ENCODE data around the gene EML5.

Gene EML5

DNA sequence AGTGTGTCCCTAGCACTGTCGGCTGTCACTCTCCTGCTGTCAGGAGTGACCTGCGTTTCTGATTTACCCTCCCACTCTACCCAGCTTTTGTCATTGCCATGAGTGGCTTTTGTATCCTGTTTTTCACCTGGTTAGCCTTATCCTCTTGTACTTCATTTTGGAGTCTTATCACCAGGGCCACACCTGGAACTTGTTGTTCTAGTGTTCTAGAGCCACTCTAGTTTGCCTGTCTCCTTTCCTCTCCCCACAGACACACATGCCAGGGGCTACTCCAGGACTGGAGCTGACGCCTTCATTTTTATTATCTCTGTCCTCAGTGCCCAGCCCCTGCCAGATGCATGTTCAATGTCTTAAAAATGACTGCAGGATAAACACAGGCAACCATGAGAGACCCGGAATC, 195.7 kb downstream of the EML5 start:
- no peaks in the 10 kb centered on the region for H3F3A ChIP-seq (ENCODE audit: insufficient read depth)
- H3K27ac ChIP-seq (ENCODE audit: low read depth, low read length): no peak overlapping the region
- H3K36me3 ChIP-seq (ENCODE audit: low read length): peaks cover 4% of the 10 kb centered on the region; the same call in 1 of the 2 replicates
- H3K79me2 ChIP-seq (ENCODE audit: insufficient read depth, low read length): no peaks in the 10 kb centered on the region
- no peak overlapping the region for H2AFZ ChIP-seq (ENCODE audit: low read depth, low read length, severe bottlenecking)
- no peak overlapping the region for H3K4me2 ChIP-seq (ENCODE audit: low read depth, low read length, poor library complexity, severe bottlenecking)
- no peak overlapping the region for H3K4me3 ChIP-seq (ENCODE audit: insufficient read depth, low read length, poor library complexity, severe bottlenecking)
- no peaks in the 10 kb centered on the region for H3K9me2 ChIP-seq (replicated peaks; ENCODE audit: insufficient read depth, low read length)
- H3K9me3 ChIP-seq (ENCODE audit: insufficient read depth, low read length): no peaks in the 10 kb centered on the region
- TF ChIP-seq, protein P1, sequence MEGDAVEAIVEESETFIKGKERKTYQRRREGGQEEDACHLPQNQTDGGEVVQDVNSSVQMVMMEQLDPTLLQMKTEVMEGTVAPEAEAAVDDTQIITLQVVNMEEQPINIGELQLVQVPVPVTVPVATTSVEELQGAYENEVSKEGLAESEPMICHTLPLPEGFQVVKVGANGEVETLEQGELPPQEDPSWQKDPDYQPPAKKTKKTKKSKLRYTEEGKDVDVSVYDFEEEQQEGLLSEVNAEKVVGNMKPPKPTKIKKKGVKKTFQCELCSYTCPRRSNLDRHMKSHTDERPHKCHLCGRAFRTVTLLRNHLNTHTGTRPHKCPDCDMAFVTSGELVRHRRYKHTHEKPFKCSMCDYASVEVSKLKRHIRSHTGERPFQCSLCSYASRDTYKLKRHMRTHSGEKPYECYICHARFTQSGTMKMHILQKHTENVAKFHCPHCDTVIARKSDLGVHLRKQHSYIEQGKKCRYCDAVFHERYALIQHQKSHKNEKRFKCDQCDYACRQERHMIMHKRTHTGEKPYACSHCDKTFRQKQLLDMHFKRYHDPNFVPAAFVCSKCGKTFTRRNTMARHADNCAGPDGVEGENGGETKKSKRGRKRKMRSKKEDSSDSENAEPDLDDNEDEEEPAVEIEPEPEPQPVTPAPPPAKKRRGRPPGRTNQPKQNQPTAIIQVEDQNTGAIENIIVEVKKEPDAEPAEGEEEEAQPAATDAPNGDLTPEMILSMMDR (IDR thresholded peaks at IDR 0.05; ENCODE audit: insufficient read depth, low read length, poor library complexity, severe bottlenecking): no peak
- no peak for TF ChIP-seq EZH2phosphoT487 (conservative IDR thresholded peaks at IDR 0.05; ENCODE audit: low read length)
- H3K27me3 ChIP-seq (ENCODE audit: low read length): no peaks in the 10 kb centered on the region
- no peaks in the 10 kb centered on the region for H4K20me1 ChIP-seq (ENCODE audit: low read depth, low read length)
- no peak overlapping the region for H3K9ac ChIP-seq (ENCODE audit: low read length)

DNA sequence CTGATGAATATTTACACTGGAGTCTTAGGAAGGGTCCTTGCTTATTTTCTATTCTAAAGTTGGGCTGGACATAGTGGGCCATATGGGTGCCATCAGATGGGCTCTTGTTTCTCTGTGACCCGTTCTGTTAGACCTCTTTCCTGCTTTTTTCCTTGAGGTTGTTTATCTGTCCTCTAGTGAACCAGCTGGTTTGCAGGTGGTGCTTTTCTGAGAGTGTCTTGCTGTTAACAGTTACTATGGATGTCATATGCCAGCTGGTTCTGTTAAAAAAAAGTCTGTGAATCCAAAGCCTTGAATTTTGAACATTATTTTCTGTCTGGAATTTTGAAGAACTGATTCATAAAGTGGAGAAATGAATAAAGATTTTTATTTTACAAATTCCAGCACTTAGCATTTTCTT, 200.7 kb downstream of the EML5 start:
- H3K4me3 ChIP-seq (ENCODE audit: insufficient read depth, low read length, poor library complexity, severe bottlenecking): no peak overlapping the region
- H3K9ac ChIP-seq (ENCODE audit: low read length): no peak overlapping the region
- H3K27ac ChIP-seq (ENCODE audit: low read depth, low read length): no peak overlapping the region
- H3K4me2 ChIP-seq (ENCODE audit: low read depth, low read length, poor library complexity, severe bottlenecking): no peak overlapping the region
- H3K9me2 ChIP-seq (replicated peaks; ENCODE audit: insufficient read depth, low read length): no peaks in the 10 kb centered on the region
- H3K79me2 ChIP-seq (ENCODE audit: insufficient read depth, low read length): no peaks in the 10 kb centered on the region
- no peak for TF ChIP-seq EZH2phosphoT487 (conservative IDR thresholded peaks at IDR 0.05; ENCODE audit: low read length)
- TF ChIP-seq, protein P1 (IDR thresholded peaks at IDR 0.05; ENCODE audit: insufficient read depth, low read length, poor library complexity, severe bottlenecking): no peak
- no peaks in the 10 kb centered on the region for H3K27me3 ChIP-seq (ENCODE audit: low read length)
- H2AFZ ChIP-seq (ENCODE audit: low read depth, low read length, severe bottlenecking): no peak overlapping the region
- H3F3A ChIP-seq (ENCODE audit: insufficient read depth): no peaks in the 10 kb centered on the region
- no peaks in the 10 kb centered on the region for H4K20me1 ChIP-seq (ENCODE audit: low read depth, low read length)
- H3K36me3 ChIP-seq (ENCODE audit: low read length): peaks cover 7% of the 10 kb centered on the region; the same call in 1 of the 2 replicates
- no peaks in the 10 kb centered on the region for H3K9me3 ChIP-seq (ENCODE audit: insufficient read depth, low read length)

DNA sequence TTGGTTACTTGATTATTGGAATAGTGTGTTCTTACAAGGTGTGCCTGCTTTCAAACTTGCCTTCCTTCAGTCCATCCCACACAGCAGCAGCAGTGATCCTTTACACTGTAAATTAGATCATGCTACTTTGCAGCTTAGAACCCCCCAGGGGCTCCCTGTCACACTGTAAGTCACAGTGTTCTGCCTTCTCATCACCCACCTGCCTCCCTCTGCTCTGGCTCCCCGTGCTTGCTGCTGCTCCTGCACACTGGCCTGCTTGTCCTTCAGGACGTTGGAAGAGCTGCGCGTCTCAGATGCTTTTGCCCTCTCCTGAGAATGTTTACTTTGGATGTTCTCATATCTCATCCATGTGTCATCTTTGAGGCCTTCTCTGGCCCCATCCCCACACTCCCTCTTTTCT, 202.6 kb downstream of the EML5 start:
- H3K36me3 ChIP-seq (ENCODE audit: low read length): peaks cover 14% of the 10 kb centered on the region; the same call in 1 of the 2 replicates

More for the DNA sequence above, 202.6 kb downstream of the EML5 start:
- Histone ChIP-seq H3K4me2 (ENCODE audit: low read depth, low read length, poor library complexity, severe bottlenecking) (no peak overlapping the region), H3K79me2 (ENCODE audit: insufficient read depth, low read length) (no peaks in the 10 kb centered on the region), H3F3A (ENCODE audit: insufficient read depth) (no peaks in the 10 kb centered on the region), H3K9me2 (replicated peaks; ENCODE audit: insufficient read depth, low read length) (no peaks in the 10 kb centered on the region), H3K9me3 (ENCODE audit: insufficient read depth, low read length) (no peaks in the 10 kb centered on the region), H2AFZ (ENCODE audit: low read depth, low read length, severe bottlenecking) (no peak overlapping the region), H3K9ac (ENCODE audit: low read length) (no peak overlapping the region), H3K27me3 (ENCODE audit: low read length) (no peaks in the 10 kb centered on the region), H4K20me1 (ENCODE audit: low read depth, low read length) (no peaks in the 10 kb centered on the region), H3K27ac (ENCODE audit: low read depth, low read length) (no peak overlapping the region), H3K4me3 (ENCODE audit: insufficient read depth, low read length, poor library complexity, severe bottlenecking) (no peak overlapping the region)
- TF ChIP-seq EZH2phosphoT487 (conservative IDR thresholded peaks at IDR 0.05; ENCODE audit: low read length): no peak
- TF ChIP-seq, protein P1 (IDR thresholded peaks at IDR 0.05; ENCODE audit: insufficient read depth, low read length, poor library complexity, severe bottlenecking): no peak

All from SU-DHL-6 (cell line).